HAP-1 (cell line): ENCODE results near the gene RPUSD1.
"Not testable (repeated sequence)": the region's sequence is repeated elsewhere in the genome, so short reads cannot be mapped to it uniquely, and the experiment has no call there.

ENCODE experiments used
- DNase-seq, 2 experiments: peaks; one replicate each; pipeline ENCODE4 v3.0.0-alpha.2; 2016 to 2020; ENCODE audit warnings: low spot score in 2 of 2
- H3K27me3 ChIP-seq: fragments of 250-450 bp; sonication (Bioruptor Pico); 2 replicates; pipeline ENCODE4 v1.5.1; 2020; ENCODE audit warnings: low read depth, mild to moderate bottlenecking, moderate library complexity
- H3K36me3 ChIP-seq: fragments of 250-450 bp; sonication (Bioruptor Pico); replicated peaks from 2 replicates; pipeline ENCODE4 v1.5.1; 2020; ENCODE audit warnings: mild to moderate bottlenecking
- H3K4me1 ChIP-seq: fragments of 250-450 bp; sonication (Bioruptor Pico); 2 replicates; pipeline ENCODE4 v1.5.1; 2020; ENCODE audit warnings: mild to moderate bottlenecking
- H3K4me3 ChIP-seq: fragments of 250-450 bp; sonication (Bioruptor Pico); 2 replicates; pipeline ENCODE4 v1.5.1; 2020; ENCODE audit warnings: mild to moderate bottlenecking, moderate library complexity
- H3K9me3 ChIP-seq: fragments of 250-450 bp; sonication (Bioruptor Pico); 2 replicates; pipeline ENCODE4 v1.5.1; 2020; ENCODE audit warnings: mild to moderate bottlenecking, moderate library complexity
- in situ Hi-C: fragments of 300-500 bp; cut with MboI; formaldehyde crosslinking; loops from 3 replicates; pipeline ENCODE4 v1.14.3; 2020; ENCODE audit warnings: low sequenced_read_pairs, inconsistent platforms, mixed read lengths

RPUSD1 gene

GRCh38 chr16:759110-759910, 28.9 kb downstream of the RPUSD1 start:
- Histone ChIP-seq H3K36me3 (no peaks in the 10 kb centered on the region; the same call in 1 of the 2 replicates), H3K4me1 (peaks cover 5% of the 10 kb centered on the region; the same call in 1 of the 2 replicates), H3K9me3 (no peaks in the 10 kb centered on the region; the same call in 1 of the 2 replicates), H3K27me3 (no peaks in the 10 kb centered on the region), H3K4me3 (no peak overlapping the region)
- in situ Hi-C loops: no loop called here
- peak in 1 of 2 experiments; percentile 38 for DNase-seq

- H3K9me3 ChIP-seq: no peaks in the 10 kb centered on the region; the same call in 1 of the 2 replicates
- no peaks in the 10 kb centered on the region for H3K27me3 ChIP-seq
- in situ Hi-C loops: no loop called here
- H3K4me1 ChIP-seq: peaks cover 15% of the 10 kb centered on the region
- peak in 1 of 2 experiments; percentile 28 for DNase-seq
- no peaks in the 10 kb centered on the region; the same call in 1 of the 2 replicates for H3K36me3 ChIP-seq
- no peak overlapping the region for H3K4me3 ChIP-seq
Measured at GRCh38 chr16:756428-756827, 31.8 kb downstream of the RPUSD1 start.

GRCh38 chr16:754656-755055, 33.5 kb downstream of the RPUSD1 start:
- Histone ChIP-seq H3K36me3 (no peaks in the 10 kb centered on the region; the same call in 1 of the 2 replicates), H3K4me1 (peaks cover 15% of the 10 kb centered on the region)

GRCh38 chr16:754121-754607, 34.0 kb downstream of the RPUSD1 start:
- DNase-seq, H3K36me3 ChIP-seq, H3K9me3 ChIP-seq, in situ Hi-C loops, H3K4me3 ChIP-seq, H3K27me3 ChIP-seq: not testable (repeated sequence)
- H3K4me1 ChIP-seq: peaks cover 15% of the 10 kb centered on the region

More at GRCh38 chr16:754656-755055, 33.5 kb downstream of the RPUSD1 start:
- in situ Hi-C loops: no loop called here
- DNase-seq: no peak
- H3K9me3 ChIP-seq: no peaks in the 10 kb centered on the region; the same call in 1 of the 2 replicates
- no peak overlapping the region for H3K4me3 ChIP-seq
- H3K27me3 ChIP-seq: no peaks in the 10 kb centered on the region

GRCh38 chr16:752007-752312, 36.2 kb downstream of the RPUSD1 start:
- in situ Hi-C loops: no loop called here
- DNase-seq: peak; percentile 63 to 68
- H3K27me3 ChIP-seq: no peaks in the 10 kb centered on the region
- no peak overlapping the region for H3K4me3 ChIP-seq
- no peaks in the 10 kb centered on the region; the same call in 1 of the 2 replicates for H3K9me3 ChIP-seq
- H3K36me3 ChIP-seq: no peaks in the 10 kb centered on the region
- peaks cover 11% of the 10 kb centered on the region for H3K4me1 ChIP-seq

- H3K4me3 ChIP-seq: no peak overlapping the region
- no peak for DNase-seq
- in situ Hi-C loops: no loop called here
- H3K27me3 ChIP-seq: no peaks in the 10 kb centered on the region
- no peaks in the 10 kb centered on the region; the same call in 1 of the 2 replicates for H3K9me3 ChIP-seq
- H3K36me3 ChIP-seq: no peaks in the 10 kb centered on the region
- H3K4me1 ChIP-seq: peaks cover 11% of the 10 kb centered on the region
Measured at GRCh38 chr16:751152-752006, 36.8 kb downstream of the RPUSD1 start.

GRCh38 chr16:750485-750884, 37.7 kb downstream of the RPUSD1 start:
- in situ Hi-C loops: no loop called here
- Histone ChIP-seq H3K4me3 (no peak overlapping the region), H3K36me3 (no peaks in the 10 kb centered on the region), H3K4me1 (peaks cover 11% of the 10 kb centered on the region), H3K9me3 (no peaks in the 10 kb centered on the region), H3K27me3 (no peaks in the 10 kb centered on the region)
- DNase-seq: no peak

- Histone ChIP-seq H3K36me3 (no peaks in the 10 kb centered on the region), H3K4me1 (peaks cover 11% of the 10 kb centered on the region), H3K4me3 (no peak overlapping the region), H3K27me3 (no peaks in the 10 kb centered on the region), H3K9me3 (no peaks in the 10 kb centered on the region)
- DNase-seq: no peak
- in situ Hi-C loops: no loop called here
Measured at GRCh38 chr16:749010-749409, 39.2 kb downstream of the RPUSD1 start.

GRCh38 chr16:747978-748746, 40.0 kb downstream of the RPUSD1 start:
- H3K4me1 ChIP-seq: peaks cover 11% of the 10 kb centered on the region
- H3K9me3 ChIP-seq: no peaks in the 10 kb centered on the region
- H3K4me3 ChIP-seq: no peak overlapping the region
- H3K27me3 ChIP-seq: no peaks in the 10 kb centered on the region
- in situ Hi-C loops: no loop called here
- H3K36me3 ChIP-seq: no peaks in the 10 kb centered on the region
- DNase-seq: no peak

GRCh38 chr16:746637-747036, 41.5 kb downstream of the RPUSD1 start:
- no peaks in the 10 kb centered on the region for H3K36me3 ChIP-seq
- DNase-seq: no peak
- H3K9me3 ChIP-seq: no peaks in the 10 kb centered on the region
- in situ Hi-C loops: no loop called here
- H3K4me3 ChIP-seq: no peak overlapping the region
- H3K27me3 ChIP-seq: no peaks in the 10 kb centered on the region
- H3K4me1 ChIP-seq: peaks cover 2% of the 10 kb centered on the region

- H3K36me3 ChIP-seq: no peaks in the 10 kb centered on the region
- H3K4me3 ChIP-seq: no peak overlapping the region
- no peaks in the 10 kb centered on the region for H3K9me3 ChIP-seq
- peak; percentile 31 to 81 for DNase-seq
- H3K4me1 ChIP-seq: peaks cover 3% of the 10 kb centered on the region
- in situ Hi-C loops: no loop called here
- no peaks in the 10 kb centered on the region for H3K27me3 ChIP-seq
Measured at GRCh38 chr16:745739-746138, 42.4 kb downstream of the RPUSD1 start.

GRCh38 chr16:743794-744500, 44.2 kb downstream of the RPUSD1 start:
- in situ Hi-C loops: no loop called here
- peak in 1 of 2 experiments; percentile 41 for DNase-seq
- H3K36me3 ChIP-seq: peaks cover 3% of the 10 kb centered on the region
- no peaks in the 10 kb centered on the region for H3K9me3 ChIP-seq
- H3K4me1 ChIP-seq: peaks cover 6% of the 10 kb centered on the region
- no peak overlapping the region for H3K4me3 ChIP-seq
- H3K27me3 ChIP-seq: no peaks in the 10 kb centered on the region

GRCh38 chr16:742894-743293, 45.3 kb downstream of the RPUSD1 start:
- H3K4me1 ChIP-seq, H3K4me3 ChIP-seq, in situ Hi-C loops, H3K36me3 ChIP-seq, H3K27me3 ChIP-seq, DNase-seq, H3K9me3 ChIP-seq: not testable (repeated sequence)
